NCI-H1436 treated with DMSO at 0.1 percent for 48 hours (cell line): ENCODE results near the gene AP4S1.
"Not testable (repeated sequence)": the region's sequence is repeated elsewhere in the genome, so short reads cannot be mapped to it uniquely, and the experiment has no call there.

Experiments
- DNase-seq: peaks from one replicate; lab custom pipeline; 2025; lab: John Stamatoyannopoulos, UW

The AP4S1 gene

DNA sequence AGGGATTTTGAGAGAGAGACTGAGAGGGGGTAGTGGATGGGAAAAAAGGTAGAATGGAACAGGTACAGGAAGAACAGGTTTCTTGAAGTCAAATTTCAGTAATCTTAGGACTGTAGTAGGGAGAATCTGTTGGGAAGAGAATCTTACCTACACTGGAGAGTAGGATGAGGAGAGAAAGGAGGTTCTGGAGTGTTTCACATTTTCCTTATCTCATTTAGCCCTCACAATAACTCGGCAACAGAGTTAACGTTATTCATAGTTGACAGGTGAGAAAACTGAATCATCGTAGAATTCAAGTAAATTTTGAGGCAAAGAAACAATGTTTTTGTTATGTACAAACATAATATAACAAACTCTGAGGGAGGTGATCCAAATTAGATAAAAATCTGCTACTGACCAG lies 17.9 kb downstream of the AP4S1 start:
- no peak for DNase-seq

- no peak for DNase-seq
Measured at GRCh38 chr14:31045501-31046080, 20.1 kb downstream of the AP4S1 start.

DNA sequence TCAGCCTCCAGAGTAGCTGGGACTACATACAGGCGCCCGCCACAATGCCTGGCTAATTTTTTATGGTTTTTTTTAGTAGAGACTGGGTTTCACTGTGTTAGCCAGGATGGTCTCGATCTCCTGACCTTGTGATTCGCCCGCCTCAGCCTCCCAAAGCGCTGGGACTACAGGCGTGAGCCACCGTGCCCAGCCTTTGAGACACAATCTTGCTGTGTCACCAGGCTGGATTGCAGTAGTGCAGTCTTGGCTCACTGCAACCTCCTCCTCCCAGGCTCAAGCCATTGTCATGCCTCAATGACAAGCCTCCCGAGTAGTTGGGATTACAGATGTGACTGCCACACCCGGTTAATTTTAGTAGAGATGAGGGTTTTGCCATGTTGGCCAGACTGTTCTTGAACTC lies 22.1 kb downstream of the AP4S1 start:
- DNase-seq: no peak

GRCh38 chr14:31051023-31051422 lies 25.6 kb downstream of the AP4S1 start:
- DNase-seq: no peak

- no peak for DNase-seq
Measured at GRCh38 chr14:31051511-31051910, 26.1 kb downstream of the AP4S1 start.

- not testable (repeated sequence) for DNase-seq
Measured at GRCh38 chr14:31052905-31053586, 27.6 kb downstream of the AP4S1 start.

- no peak for DNase-seq
Measured at GRCh38 chr14:31057035-31057434, 31.6 kb downstream of the AP4S1 start.

GRCh38 chr14:31057701-31058364 lies 32.4 kb downstream of the AP4S1 start:
- DNase-seq: no peak

DNA sequence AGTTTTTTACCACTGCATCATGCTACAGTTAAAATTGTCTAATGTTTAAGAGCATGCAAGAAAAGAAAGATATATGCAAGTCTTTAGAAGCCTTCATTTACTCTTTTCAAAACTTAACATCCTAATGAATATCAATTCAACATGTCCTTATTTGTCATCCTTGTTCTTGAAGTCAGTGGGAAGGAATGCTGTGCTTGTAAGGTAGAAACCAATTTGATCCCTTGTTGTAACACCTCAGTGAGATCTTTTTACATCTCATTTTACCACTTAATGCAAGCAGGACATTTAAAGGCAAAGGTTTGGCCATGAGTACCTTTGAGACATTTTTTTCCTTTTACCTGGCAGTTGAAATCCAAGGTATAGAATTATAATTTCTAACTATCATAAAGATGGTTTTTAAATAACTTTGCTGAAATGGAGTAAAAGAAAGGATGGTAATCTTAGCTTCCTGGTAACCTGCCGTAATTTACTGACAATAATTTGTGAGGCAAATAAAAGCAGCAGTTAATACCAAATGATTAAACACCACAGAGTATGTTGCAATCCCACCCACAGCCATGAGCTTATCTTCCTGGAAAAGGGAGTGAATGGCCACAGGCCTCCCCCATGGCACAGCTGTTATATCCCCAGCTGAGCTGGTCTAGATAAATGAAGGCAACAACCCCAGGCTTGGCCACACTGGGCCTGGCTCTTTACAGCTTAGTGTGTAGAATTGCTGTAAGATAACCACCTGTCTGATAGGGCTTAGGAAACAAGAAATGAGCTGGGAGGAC lies 33.9 kb downstream of the AP4S1 start:
- DNase-seq: no peak

- no peak for DNase-seq
Measured at GRCh38 chr14:31060253-31060875, 34.9 kb downstream of the AP4S1 start.

GRCh38 chr14:31062908-31063307 lies 37.5 kb downstream of the AP4S1 start:
- DNase-seq: not testable (repeated sequence)

- DNase-seq: no peak
Measured at GRCh38 chr14:31068235-31068634, 42.8 kb downstream of the AP4S1 start.

- no peak for DNase-seq
Measured at GRCh38 chr14:31069343-31069742, 43.9 kb downstream of the AP4S1 start.

GRCh38 chr14:31070431-31070830 lies 45.0 kb downstream of the AP4S1 start:
- no peak for DNase-seq

DNA sequence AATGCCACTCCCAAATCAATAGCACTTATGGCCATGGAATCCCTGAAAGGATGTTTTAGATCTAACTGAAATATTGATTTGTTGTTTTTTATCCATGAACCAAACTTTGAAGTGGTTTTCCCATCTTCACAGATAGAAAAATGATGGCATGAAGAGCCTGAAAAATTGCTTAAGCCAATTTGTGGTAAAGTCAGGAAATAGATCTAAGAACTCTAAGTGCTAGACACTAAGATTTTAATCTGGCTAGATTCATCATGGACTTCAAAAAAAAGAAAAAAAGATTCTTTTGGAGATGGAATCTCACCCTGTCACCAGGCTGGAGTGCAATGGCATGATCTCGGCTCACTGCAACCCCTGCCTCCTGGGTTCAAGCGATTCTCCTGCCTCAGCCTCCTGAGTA lies 45.7 kb downstream of the AP4S1 start:
- no peak for DNase-seq

DNA sequence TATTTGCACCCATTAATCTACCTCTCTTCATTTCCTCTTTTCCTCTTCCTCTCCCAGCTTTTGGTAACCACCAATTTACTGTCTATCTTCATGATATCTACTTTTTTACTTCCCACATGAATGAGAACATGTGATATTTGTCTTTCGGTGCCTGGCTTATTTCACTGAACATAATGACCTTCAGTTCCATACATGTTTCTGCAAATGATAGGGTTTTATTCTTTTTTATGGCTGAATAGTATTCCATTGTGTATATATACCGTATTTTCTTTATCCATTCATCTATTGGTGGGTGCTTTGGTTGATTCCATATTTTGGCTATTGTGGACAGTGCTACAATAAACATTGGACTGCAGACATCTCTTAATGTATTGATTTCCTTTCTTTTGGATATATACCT lies 49.7 kb downstream of the AP4S1 start:
- DNase-seq: no peak

DNA sequence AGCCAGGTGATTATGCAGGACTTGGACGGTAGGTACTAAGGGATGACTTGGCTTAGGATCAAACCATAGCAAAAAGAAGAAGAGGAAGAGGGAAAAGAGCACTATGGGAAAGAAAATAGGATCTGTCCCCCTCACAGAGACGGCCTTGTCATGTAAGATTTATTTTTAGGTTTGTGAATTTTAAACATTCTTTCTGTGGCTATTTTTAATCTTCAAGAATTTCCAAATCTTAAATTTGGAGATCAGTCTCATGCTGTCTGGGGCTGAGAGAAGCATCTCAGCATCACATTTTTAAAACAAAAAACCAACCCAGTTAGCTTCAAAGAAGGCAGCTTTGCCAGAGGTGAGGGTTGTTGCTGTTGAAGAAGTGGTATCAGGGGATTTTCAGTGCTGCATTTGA lies 53.3 kb downstream of the AP4S1 start:
- no peak for DNase-seq

DNA sequence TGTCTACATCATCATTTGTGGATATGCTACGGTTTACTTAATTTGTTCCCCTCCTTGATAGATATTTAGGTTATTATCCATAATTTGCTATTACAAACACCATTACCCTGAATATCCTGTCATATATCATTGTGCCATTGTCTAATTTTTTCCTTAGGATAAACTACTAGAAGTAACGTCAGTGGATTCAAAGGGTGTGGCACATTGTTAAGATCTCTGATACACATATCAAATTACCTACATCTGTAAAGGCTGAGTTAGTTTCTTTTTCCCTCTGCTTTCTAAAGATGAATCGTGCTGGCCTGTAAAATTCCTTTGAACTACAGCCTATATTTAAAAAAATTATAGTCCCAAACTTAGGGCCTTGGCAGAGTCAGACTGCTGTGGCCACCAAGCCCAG lies 54.6 kb downstream of the AP4S1 start:
- no peak for DNase-seq

DNA sequence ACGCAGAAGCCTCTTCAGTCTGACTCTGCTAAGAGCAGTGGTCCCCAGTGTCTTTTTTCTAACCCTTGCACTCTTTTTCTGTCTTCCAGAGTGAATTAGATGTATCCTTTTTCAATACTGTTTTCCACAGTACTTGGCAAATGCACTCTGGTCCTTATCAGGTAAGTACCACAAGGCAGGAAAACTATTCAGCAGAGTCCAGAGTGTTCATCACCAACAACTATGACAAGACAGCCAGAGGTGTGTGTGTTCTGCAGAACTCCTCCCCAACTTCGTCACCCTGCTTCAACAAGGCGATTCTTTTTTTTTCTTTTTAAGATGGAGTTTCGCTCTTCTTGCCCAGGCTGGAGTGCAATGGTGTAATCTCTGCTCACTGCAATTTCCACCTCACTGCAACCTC lies 55.0 kb downstream of the AP4S1 start:
- no peak for DNase-seq

DNA sequence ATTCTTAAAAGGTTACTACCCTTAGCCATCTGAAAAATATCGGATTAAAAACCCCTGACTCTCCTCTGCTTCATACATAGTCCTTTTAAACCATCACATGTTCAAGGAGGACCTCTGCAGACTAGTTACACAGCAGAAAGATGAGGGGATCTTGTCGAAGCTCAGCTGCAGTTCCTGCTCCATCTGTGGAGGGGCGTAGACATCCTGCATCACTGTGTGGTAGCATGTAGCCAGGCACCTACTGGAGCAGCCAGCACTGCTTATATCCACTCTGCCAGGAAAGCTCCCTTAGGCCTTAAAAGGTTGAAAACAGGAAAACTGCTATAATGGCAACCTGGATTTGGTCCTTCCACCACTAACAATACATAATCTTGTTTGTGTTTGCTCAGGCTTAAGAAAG lies 58.3 kb downstream of the AP4S1 start:
- no peak for DNase-seq

DNA sequence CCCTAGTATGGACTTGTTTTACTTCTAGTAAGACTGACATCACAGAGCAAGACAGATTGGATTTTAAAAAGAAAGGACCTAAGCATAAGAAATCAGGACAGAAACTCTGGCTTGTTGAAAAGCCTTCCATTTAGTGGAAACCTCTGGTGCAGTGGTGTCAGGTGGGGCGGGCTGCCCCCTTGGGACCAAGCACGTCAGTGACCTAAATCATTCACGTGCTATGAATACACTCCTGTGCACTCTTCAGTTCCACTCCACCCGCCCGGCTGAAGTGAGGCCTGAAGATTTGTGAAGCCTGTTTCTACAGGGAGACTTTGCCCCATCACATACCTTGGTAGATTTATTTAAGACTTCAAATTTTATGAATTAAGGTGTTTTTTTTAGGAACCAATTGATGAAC lies 58.9 kb downstream of the AP4S1 start:
- DNase-seq: no peak

DNA sequence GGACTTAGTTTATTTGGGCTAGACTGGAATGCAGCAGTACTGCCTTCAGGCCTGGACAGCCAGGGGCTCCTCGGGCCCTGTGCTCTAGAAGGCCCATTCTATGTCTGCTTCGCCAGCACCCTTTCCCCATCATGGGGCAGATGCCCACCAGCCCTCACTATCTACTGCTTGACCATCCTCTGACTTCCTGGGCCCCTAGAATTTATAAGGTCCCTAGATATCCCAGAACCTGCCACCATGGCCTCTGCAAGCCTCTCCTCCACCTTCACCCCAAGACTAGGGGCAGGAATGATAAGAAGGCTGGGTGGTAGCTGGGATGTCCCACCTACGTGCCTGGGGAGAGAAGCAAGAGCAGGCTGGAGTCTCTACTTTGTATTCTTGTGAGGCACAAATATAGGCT lies 59.6 kb downstream of the AP4S1 start:
- DNase-seq: no peak
